GM12878 (cell line): Measurements from ENCODE around the gene MED10. TPM values are rescaled to one million over a fixed set of nuclear protein-coding genes. Genes with fewer than 3 reads are reported as not detected.

Experiments used
- BACH1 ChIP-seq: fragments of 450-650 bp; IDR thresholded peaks from 2 replicates; pipeline ENCODE4 v1.6.1; 2017; ENCODE audit warnings: mild to moderate bottlenecking, borderline replicate concordance
- BRCA1 ChIP-seq: IDR thresholded peaks from 2 replicates; pipeline ENCODE4 v1.6.1; 2011; ENCODE audit warnings: low read depth, low read length, improper control_type of control experiment
- EED ChIP-seq: sonication (generic); IDR thresholded peaks from 2 replicates; pipeline ENCODE4 v1.6.1; 2016; ENCODE audit warnings: antibody characterized with exemption, low read depth
- ETV6 ChIP-seq, 2 experiments: fragments of 450-650 bp in 1 of 2; IDR thresholded peaks in 1 of 2; conservative IDR thresholded peaks in 1 of 2; 2 replicates each; pipeline ENCODE4 v1.6.1; 2014; ENCODE audit warnings: antibody characterized with exemption in 1 of 2, borderline replicate concordance in 1 of 2, low read depth in 1 of 2, mild to moderate bottlenecking in 1 of 2, moderate library complexity in 1 of 2
- GATAD2B ChIP-seq: fragments of 450-650 bp; conservative IDR thresholded peaks from 2 replicates; pipeline ENCODE4 v1.6.1; 2017; ENCODE audit warnings: low read depth, mild to moderate bottlenecking, moderate library complexity
- HCFC1 ChIP-seq: fragments of 150-350 bp; IDR thresholded peaks from 2 replicates; pipeline ENCODE4 v1.6.1; 2014; ENCODE audit warnings: low read length
- HDAC6 ChIP-seq: fragments of 200-600 bp; sonication (generic); IDR thresholded peaks from one replicate; pipeline ENCODE4 v1.8.0; 2017; ENCODE audit warnings: antibody characterized with exemption; ENCODE audit not compliant: unreplicated experiment
- IRF4 ChIP-seq: IDR thresholded peaks from 2 replicates; pipeline ENCODE4 v1.6.1; 2011; ENCODE audit warnings: low read depth, low read length
- JUND ChIP-seq: IDR thresholded peaks from 2 replicates; pipeline ENCODE4 v1.6.1; 2012; ENCODE audit warnings: low read depth, mild to moderate bottlenecking, low read length, improper control_type of control experiment, moderate library complexity
- MYC ChIP-seq: IDR thresholded peaks from 2 replicates; pipeline ENCODE4 v1.6.1; 2011; ENCODE audit warnings: mild to moderate bottlenecking, low read length, moderate library complexity, inconsistent platforms; ENCODE audit not compliant: insufficient read depth, insufficient replicate concordance, insufficient read length, severe bottlenecking
- NFIC ChIP-seq: IDR thresholded peaks from 2 replicates; pipeline ENCODE4 v1.6.1; 2012; ENCODE audit warnings: low read depth, mild to moderate bottlenecking, inconsistent platforms, low read length, moderate library complexity
- NR2C1 ChIP-seq: fragments of 450-650 bp; IDR thresholded peaks from 2 replicates; pipeline ENCODE4 v1.6.1; 2017; ENCODE audit warnings: antibody characterized with exemption, mild to moderate bottlenecking, moderate library complexity
- NR2C2 ChIP-seq: IDR thresholded peaks from 2 replicates; pipeline ENCODE4 v1.6.1; 2011; ENCODE audit warnings: borderline replicate concordance, low read depth; ENCODE audit not compliant: control insufficient read depth, insufficient read length
- PAX5 ChIP-seq: IDR thresholded peaks from 2 replicates; pipeline ENCODE4 v1.6.1; 2011; ENCODE audit warnings: low read depth, low read length, borderline replicate concordance
- SMARCA5 ChIP-seq: fragments of 450-650 bp; IDR thresholded peaks from 2 replicates; pipeline ENCODE4 v1.6.1; 2017; ENCODE audit warnings: mild to moderate bottlenecking
- SREBF1 ChIP-seq: IDR thresholded peaks from 2 replicates; pipeline ENCODE4 v1.6.1; 2012; ENCODE audit warnings: mild to moderate bottlenecking, low read length
- TAF1 ChIP-seq: IDR thresholded peaks from 2 replicates; pipeline ENCODE4 v1.6.1; 2011; ENCODE audit warnings: mild to moderate bottlenecking, low read depth, low read length, borderline replicate concordance
- TBL1XR1 ChIP-seq: IDR thresholded peaks from 2 replicates; pipeline ENCODE4 v1.6.1; 2012; ENCODE audit warnings: low read depth, low read length, improper control_type of control experiment
- TCF7 ChIP-seq: IDR thresholded peaks from 2 replicates; pipeline ENCODE4 v1.6.1; 2014; ENCODE audit warnings: antibody characterized with exemption, borderline replicate concordance
- ZBED1 ChIP-seq: IDR thresholded peaks from 2 replicates; pipeline ENCODE4 v1.6.1; 2016; ENCODE audit warnings: borderline replicate concordance
- polyA plus RNA-seq, 11 experiments: library from polyadenylated mRNA; depleted of rRNA in 4 of 11; unstranded in 6 of 11; stranded (reverse) in 5 of 11; fragments of >200 nt; fragmentation: Nextera tagmentation in 4 of 11; fragmentation: Illumina TruSeq in 1 of 11; extraction: Ambion mirVana in 4 of 11; extraction: Trizol in 1 of 11; gene quantifications; 1 replicate in 1 of 11; 2 replicates in 10 of 11; pipeline versions ENCODE4 v1.2.1 to v1.2.3, GENCODE V29; 2011 to 2016; ENCODE audit warnings: inconsistent platforms in 2 of 11, missing spikeins in 2 of 11, low read depth in 1 of 11
- total RNA-seq, 4 experiments: library from RNA; depleted of rRNA in 3 of 4; stranded (reverse); fragments of >200 nt in 3 of 4; fragmentation: Illumina TruSeq in 1 of 4; extraction: Trizol in 1 of 4; gene quantifications; 2 replicates each; pipeline versions ENCODE4 v1.2.1 to v1.2.3, GENCODE V29; 2013 to 2021
- TF ChIP-seq, protein P1 (sequence below), 3 experiments: IDR thresholded peaks in 2 of 3; conservative IDR thresholded peaks in 1 of 3; 2 replicates each; pipeline ENCODE4 v1.5.1; 2011; ENCODE audit warnings: low read depth in 3 of 3, low read length in 3 of 3, mild to moderate bottlenecking in 3 of 3, control low read depth in 2 of 3, moderate library complexity in 2 of 3, inconsistent platforms in 1 of 3, mixed read lengths in 1 of 3; ENCODE audit not compliant: control insufficient read depth in 2 of 3, insufficient read depth in 1 of 3; ENCODE audit errors: extremely low read depth in 1 of 3
- TF ChIP-seq, protein P2 (sequence below): fragments of 450-650 bp; conservative IDR thresholded peaks from 2 replicates; pipeline ENCODE4 v1.6.1; 2017; ENCODE audit warnings: mild to moderate bottlenecking, moderate library complexity
- TF ChIP-seq, protein P3 (sequence below): IDR thresholded peaks from 2 replicates; pipeline ENCODE4 v1.6.1; 2012; ENCODE audit warnings: low read depth, low read length, improper control_type of control experiment
- TF ChIP-seq, protein P4 (sequence below): fragments of 450-650 bp; IDR thresholded peaks from 2 replicates; pipeline ENCODE4 v1.6.1; 2016; ENCODE audit warnings: mild to moderate bottlenecking

The MED10 gene
- total and polyA plus RNA-seq, 10 of the 15 experiments (the other 5 are each of a cell fraction or from before 2014, with no cell fraction given): 21.2 to 111 (median 46.6) TPM

DNA sequence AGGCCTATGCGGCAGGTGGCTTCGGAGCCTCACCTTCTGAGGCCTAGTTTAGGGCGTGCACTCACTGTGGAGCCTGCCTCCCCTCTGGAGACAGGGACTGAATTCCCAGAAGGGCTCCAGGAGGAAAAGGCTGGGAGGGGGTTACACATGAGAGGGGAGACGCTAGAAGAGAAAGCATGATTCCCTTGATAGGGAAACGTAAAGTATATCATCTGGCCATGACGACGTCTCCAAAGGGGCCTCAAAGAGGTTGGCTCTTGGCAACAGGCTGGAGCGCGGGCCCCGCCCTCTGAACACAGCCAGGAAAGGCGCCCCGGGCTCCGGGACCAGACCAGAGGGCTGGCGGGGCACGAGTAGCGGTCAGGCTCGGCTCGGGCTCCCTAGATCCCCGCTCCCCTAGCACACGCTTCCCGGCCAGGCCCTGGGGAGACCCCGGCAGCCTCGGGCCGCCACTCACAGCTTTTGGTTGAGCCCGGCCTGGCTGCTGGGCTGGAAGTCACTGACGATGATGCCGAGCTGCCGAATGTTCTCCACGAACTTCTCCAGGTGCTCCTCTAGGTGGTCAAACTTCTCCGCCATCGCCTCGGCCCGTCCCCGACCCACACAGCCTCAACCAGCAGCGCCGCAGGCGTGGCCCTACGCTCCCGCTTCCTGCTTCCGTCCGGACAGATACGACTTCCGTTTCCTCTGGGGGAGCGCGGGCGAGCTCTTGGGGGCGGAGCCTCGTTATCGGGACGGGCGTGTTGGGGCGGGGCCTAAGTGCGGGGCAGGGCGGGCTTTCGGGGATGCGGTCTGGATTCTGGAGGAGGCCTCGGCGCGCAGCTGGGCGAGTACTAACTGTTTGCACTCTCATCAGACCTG, at the start of gene MED10 (continued):
- TF ChIP-seq HDAC6 (peak; percentile 56), SMARCA5 (0 out of 2 replicates have a peak, but pooled peaks have one; percentile 8), BACH1 (peak; percentile 31; the same call in 1 of the 2 replicates), MYC (no peak), GATAD2B (0 out of 2 replicates have a peak, but pooled peaks have one; percentile 27), SREBF1 (no peak), ZBED1 (no peak), NR2C2 (no peak), PAX5 (0 out of 2 replicates have a peak, but pooled peaks have one; percentile 57), TAF1 (peak; percentile 48), EED (no peak), NR2C1 (no peak), IRF4 (no peak), HCFC1 (peak; percentile 53; the same call in 1 of the 2 replicates), NFIC (no peak), TBL1XR1 (no peak), ETV6 (conservative IDR thresholded peaks at IDR 0.05 in 1 of 2, IDR thresholded peaks at IDR 0.05 in 1 of 2; ENCODE audit: borderline replicate concordance in 1 of 2, low read depth in 1 of 2) (peak in 1 of 2 experiments; percentile 99; a peak in 2 of 4 replicates), BRCA1 (no peak), JUND (no peak), TCF7 (no peak)
- TF ChIP-seq, protein P1, sequence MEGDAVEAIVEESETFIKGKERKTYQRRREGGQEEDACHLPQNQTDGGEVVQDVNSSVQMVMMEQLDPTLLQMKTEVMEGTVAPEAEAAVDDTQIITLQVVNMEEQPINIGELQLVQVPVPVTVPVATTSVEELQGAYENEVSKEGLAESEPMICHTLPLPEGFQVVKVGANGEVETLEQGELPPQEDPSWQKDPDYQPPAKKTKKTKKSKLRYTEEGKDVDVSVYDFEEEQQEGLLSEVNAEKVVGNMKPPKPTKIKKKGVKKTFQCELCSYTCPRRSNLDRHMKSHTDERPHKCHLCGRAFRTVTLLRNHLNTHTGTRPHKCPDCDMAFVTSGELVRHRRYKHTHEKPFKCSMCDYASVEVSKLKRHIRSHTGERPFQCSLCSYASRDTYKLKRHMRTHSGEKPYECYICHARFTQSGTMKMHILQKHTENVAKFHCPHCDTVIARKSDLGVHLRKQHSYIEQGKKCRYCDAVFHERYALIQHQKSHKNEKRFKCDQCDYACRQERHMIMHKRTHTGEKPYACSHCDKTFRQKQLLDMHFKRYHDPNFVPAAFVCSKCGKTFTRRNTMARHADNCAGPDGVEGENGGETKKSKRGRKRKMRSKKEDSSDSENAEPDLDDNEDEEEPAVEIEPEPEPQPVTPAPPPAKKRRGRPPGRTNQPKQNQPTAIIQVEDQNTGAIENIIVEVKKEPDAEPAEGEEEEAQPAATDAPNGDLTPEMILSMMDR (IDR thresholded peaks at IDR 0.05 in 2 of 3, conservative IDR thresholded peaks at IDR 0.05 in 1 of 3; ENCODE audit: control insufficient read depth in 2 of 3, extremely low read depth in 1 of 3, insufficient read depth in 1 of 3, low read depth in 3 of 3, low read length in 3 of 3): no peak
- TF ChIP-seq, protein P2, sequence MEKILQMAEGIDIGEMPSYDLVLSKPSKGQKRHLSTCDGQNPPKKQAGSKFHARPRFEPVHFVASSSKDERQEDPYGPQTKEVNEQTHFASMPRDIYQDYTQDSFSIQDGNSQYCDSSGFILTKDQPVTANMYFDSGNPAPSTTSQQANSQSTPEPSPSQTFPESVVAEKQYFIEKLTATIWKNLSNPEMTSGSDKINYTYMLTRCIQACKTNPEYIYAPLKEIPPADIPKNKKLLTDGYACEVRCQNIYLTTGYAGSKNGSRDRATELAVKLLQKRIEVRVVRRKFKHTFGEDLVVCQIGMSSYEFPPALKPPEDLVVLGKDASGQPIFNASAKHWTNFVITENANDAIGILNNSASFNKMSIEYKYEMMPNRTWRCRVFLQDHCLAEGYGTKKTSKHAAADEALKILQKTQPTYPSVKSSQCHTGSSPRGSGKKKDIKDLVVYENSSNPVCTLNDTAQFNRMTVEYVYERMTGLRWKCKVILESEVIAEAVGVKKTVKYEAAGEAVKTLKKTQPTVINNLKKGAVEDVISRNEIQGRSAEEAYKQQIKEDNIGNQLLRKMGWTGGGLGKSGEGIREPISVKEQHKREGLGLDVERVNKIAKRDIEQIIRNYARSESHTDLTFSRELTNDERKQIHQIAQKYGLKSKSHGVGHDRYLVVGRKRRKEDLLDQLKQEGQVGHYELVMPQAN: peak; percentile 87
- TF ChIP-seq, protein P3, sequence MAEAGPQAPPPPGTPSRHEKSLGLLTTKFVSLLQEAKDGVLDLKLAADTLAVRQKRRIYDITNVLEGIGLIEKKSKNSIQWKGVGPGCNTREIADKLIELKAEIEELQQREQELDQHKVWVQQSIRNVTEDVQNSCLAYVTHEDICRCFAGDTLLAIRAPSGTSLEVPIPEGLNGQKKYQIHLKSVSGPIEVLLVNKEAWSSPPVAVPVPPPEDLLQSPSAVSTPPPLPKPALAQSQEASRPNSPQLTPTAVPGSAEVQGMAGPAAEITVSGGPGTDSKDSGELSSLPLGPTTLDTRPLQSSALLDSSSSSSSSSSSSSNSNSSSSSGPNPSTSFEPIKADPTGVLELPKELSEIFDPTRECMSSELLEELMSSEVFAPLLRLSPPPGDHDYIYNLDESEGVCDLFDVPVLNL: no peak
- TF ChIP-seq, protein P4, sequence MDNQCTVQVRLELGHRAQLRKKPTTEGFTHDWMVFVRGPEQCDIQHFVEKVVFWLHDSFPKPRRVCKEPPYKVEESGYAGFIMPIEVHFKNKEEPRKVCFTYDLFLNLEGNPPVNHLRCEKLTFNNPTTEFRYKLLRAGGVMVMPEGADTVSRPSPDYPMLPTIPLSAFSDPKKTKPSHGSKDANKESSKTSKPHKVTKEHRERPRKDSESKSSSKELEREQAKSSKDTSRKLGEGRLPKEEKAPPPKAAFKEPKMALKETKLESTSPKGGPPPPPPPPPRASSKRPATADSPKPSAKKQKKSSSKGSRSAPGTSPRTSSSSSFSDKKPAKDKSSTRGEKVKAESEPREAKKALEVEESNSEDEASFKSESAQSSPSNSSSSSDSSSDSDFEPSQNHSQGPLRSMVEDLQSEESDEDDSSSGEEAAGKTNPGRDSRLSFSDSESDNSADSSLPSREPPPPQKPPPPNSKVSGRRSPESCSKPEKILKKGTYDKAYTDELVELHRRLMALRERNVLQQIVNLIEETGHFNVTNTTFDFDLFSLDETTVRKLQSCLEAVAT: peak; percentile 52; the same call in 1 of the 2 replicates
